Panc1 (cell line): ENCODE data around the gene PRKG1. TPM values are rescaled to one million over a fixed set of nuclear protein-coding genes. Genes with fewer than 3 reads are reported as not detected.

Experiments
- ATAC-seq: fragments of 200-7000 bp; cut with Tn5 transposase; 2 replicates; pipeline ENCODE4 v1.9.1; 2020; ENCODE audit warnings: mild to moderate bottlenecking, moderate library complexity
- BruUV-seq: library from RNA; stranded (reverse); fragments of 400-500 nt; replicated peaks from 2 replicates; lab custom pipeline; 2021; lab: Mats Ljungman, UMichigan
- CTCF ChIA-PET: fragments of 300-600 bp; sonication (Branson Sonifier 250); formaldehyde crosslinking; loops from one replicate; lab custom pipeline; 2022; ENCODE audit warnings: antibody characterized with exemption; lab: Charles Lee
- POLR2A ChIA-PET: fragments of 300-600 bp; sonication (Branson Sonifier 250); formaldehyde crosslinking; loops from one replicate; lab custom pipeline; 2022; ENCODE audit warnings: antibody characterized with exemption; lab: Charles Lee
- DNase-seq: peaks from one replicate; pipeline ENCODE4 v3.0.0-alpha.2; 2010; ENCODE audit warnings: low read depth, low spot score
- H3K27ac ChIP-seq: 2 replicates; pipeline ENCODE4 v1.5.1; 2011; ENCODE audit warnings: mild to moderate bottlenecking, low read length, inconsistent platforms
- H3K27me3 ChIP-seq: fragments of 200-500 bp; sonication (Bioruptor generic); 2 replicates; pipeline ENCODE4 v1.6.0; 2014; ENCODE audit warnings: low read length, inconsistent platforms; ENCODE audit not compliant: control insufficient read depth, insufficient read depth
- H3K36me3 ChIP-seq: fragments of 200-500 bp; sonication (Bioruptor generic); 2 replicates; pipeline ENCODE4 v1.5.1; 2014; ENCODE audit warnings: inconsistent platforms, mild to moderate bottlenecking, low read length, moderate library complexity; ENCODE audit not compliant: control insufficient read depth, insufficient read depth
- H3K4me1 ChIP-seq: 2 replicates; pipeline ENCODE4 v1.5.1; 2011; ENCODE audit warnings: inconsistent platforms, mild to moderate bottlenecking, low read length, moderate library complexity; ENCODE audit not compliant: control insufficient read depth, insufficient read depth
- H3K4me3 ChIP-seq, 2 experiments: 2 replicates each; pipeline ENCODE4 v1.5.1; 2011 to 2012; ENCODE audit warnings: low read depth in 2 of 2, low read length in 2 of 2, mild to moderate bottlenecking in 2 of 2, inconsistent platforms in 1 of 2, moderate library complexity in 1 of 2
- H3K9me3 ChIP-seq: fragments of 200-500 bp; sonication (Bioruptor generic); 2 replicates; pipeline ENCODE4 v1.5.1; 2014; ENCODE audit warnings: low read depth, mild to moderate bottlenecking, inconsistent platforms, low read length, moderate library complexity; ENCODE audit not compliant: control insufficient read depth, insufficient read depth
- CTCF ChIP-seq: fragments of 450-650 bp; IDR thresholded peaks from 2 replicates; pipeline ENCODE4 v1.5.1; 2017; ENCODE audit warnings: mild to moderate bottlenecking
- POLR2AphosphoS5 ChIP-seq: IDR thresholded peaks from 2 replicates; pipeline ENCODE4 v1.6.1; 2012; ENCODE audit warnings: mild to moderate bottlenecking, low read depth, low read length, moderate library complexity
- SIN3A ChIP-seq: IDR thresholded peaks from 2 replicates; pipeline ENCODE4 v1.6.1; 2012; ENCODE audit warnings: low read depth, mild to moderate bottlenecking, low read length, moderate library complexity, borderline replicate concordance; ENCODE audit not compliant: insufficient read depth
- TCF7L2 ChIP-seq: IDR thresholded peaks from 2 replicates; pipeline ENCODE4 v1.6.1; 2011; ENCODE audit warnings: mild to moderate bottlenecking, low read depth, low read length, inconsistent platforms
- in situ Hi-C: cut with HindIII; loops from 2 replicates; pipeline ENCODE4 v1.10.0; 2016; ENCODE audit warnings: low sequenced_read_pairs, low pct_unique_long_range_greater_than_20kb
- intact Hi-C: fragments of 100-400 bp; cut with micrococcal nuclease; formaldehyde crosslinking; loops from one replicate; pipeline ENCODE4 v1.10.0; 2022; ENCODE audit not compliant: unreplicated experiment
- total RNA-seq: library from RNA; stranded (reverse); gene quantifications from one replicate; pipeline ENCODE4 v1.2.1, GENCODE V29; 2021; ENCODE audit not compliant: unreplicated experiment
- TF ChIP-seq, protein P1 (sequence below), 2 experiments: IDR thresholded peaks; 2 replicates each; pipeline ENCODE4 v1.6.1; 2011 to 2012; ENCODE audit warnings: low read depth in 2 of 2, control low read depth in 1 of 2, low read length in 1 of 2, mild to moderate bottlenecking in 1 of 2, moderate library complexity in 1 of 2; ENCODE audit not compliant: insufficient read depth in 1 of 2

PRKG1 gene
- total RNA-seq, 1 experiment from 2014 or later, result 0.92 TPM

DNA sequence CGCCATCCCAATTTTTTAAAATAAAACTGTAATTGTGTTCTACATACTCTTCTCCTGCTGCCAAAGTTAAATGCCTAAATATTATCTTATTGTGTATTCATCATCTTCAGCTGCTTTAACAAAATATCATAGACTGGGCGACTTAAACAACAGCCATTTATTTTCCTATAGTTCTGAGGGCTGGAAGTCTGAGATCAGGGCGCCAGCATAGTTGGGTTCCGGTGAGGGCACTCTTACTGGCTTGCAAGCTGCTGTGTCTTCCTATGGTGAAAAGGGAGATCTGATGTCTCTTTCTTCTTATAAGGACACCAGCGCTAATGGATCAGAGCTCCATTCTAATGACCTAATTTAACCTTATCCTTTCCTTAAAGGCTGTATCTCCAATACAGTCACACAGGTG lies 594.8 kb downstream of the PRKG1 start:
- in situ Hi-C loops, result no loop called here
- Histone ChIP-seq H3K4me3 (no peak overlapping the region), H3K9me3 (peaks cover 5% of the 10 kb centered on the region; the same call in 1 of the 2 replicates), H3K27ac (no peak overlapping the region), H3K27me3 (no peaks in the 10 kb centered on the region), H3K36me3 (no peaks in the 10 kb centered on the region), H3K4me1 (no peaks in the 10 kb centered on the region)
- ChIA-PET POLR2A (no interaction called here), CTCF (no interaction called here)
- no peak for TF ChIP-seq CTCF
- TF ChIP-seq TCF7L2, result no peak
- TF ChIP-seq SIN3A, result no peak
- TF ChIP-seq, protein P1, sequence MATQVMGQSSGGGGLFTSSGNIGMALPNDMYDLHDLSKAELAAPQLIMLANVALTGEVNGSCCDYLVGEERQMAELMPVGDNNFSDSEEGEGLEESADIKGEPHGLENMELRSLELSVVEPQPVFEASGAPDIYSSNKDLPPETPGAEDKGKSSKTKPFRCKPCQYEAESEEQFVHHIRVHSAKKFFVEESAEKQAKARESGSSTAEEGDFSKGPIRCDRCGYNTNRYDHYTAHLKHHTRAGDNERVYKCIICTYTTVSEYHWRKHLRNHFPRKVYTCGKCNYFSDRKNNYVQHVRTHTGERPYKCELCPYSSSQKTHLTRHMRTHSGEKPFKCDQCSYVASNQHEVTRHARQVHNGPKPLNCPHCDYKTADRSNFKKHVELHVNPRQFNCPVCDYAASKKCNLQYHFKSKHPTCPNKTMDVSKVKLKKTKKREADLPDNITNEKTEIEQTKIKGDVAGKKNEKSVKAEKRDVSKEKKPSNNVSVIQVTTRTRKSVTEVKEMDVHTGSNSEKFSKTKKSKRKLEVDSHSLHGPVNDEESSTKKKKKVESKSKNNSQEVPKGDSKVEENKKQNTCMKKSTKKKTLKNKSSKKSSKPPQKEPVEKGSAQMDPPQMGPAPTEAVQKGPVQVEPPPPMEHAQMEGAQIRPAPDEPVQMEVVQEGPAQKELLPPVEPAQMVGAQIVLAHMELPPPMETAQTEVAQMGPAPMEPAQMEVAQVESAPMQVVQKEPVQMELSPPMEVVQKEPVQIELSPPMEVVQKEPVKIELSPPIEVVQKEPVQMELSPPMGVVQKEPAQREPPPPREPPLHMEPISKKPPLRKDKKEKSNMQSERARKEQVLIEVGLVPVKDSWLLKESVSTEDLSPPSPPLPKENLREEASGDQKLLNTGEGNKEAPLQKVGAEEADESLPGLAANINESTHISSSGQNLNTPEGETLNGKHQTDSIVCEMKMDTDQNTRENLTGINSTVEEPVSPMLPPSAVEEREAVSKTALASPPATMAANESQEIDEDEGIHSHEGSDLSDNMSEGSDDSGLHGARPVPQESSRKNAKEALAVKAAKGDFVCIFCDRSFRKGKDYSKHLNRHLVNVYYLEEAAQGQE (IDR thresholded peaks at IDR 0.05; ENCODE audit: insufficient read depth in 1 of 2, low read depth in 2 of 2, low read length in 1 of 2), result no peak
- TF ChIP-seq POLR2AphosphoS5, result no peak
- no TSS peak for BruUV-seq
- intact Hi-C loops, result no loop called here
- DNase-seq, result no peak
- ATAC-seq, result no peak

DNA sequence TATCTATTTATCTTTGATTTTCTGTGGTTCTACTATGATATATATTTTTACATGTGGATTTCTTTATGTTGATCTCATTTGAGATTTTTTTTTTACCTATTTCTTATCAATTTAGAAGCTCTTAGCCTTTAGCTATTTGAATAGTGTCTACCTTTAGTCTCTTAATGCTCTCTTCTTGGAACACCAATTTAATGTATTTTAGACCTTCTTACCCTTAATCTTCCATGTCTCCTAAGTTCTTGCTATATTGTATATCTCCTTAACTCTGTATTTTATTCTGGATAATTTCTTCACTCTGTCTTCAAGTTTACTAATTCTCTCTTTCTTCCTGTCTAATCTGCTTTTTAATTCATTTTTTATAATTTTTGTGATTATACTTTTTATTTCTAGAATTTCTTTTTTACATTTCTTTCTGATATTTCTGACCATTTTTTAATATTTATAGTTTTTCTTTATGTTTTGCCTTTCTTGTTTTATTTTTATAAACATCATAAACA lies 597.8 kb downstream of the PRKG1 start:
- ChIA-PET POLR2A (no interaction called here), CTCF (no interaction called here)
- Histone ChIP-seq H3K9me3 (peaks cover 5% of the 10 kb centered on the region; the same call in 1 of the 2 replicates), H3K27me3 (no peaks in the 10 kb centered on the region), H3K4me1 (no peaks in the 10 kb centered on the region), H3K27ac (no peak overlapping the region), H3K36me3 (no peaks in the 10 kb centered on the region), H3K4me3 (no peak overlapping the region)
- TF ChIP-seq CTCF, result no peak
- TF ChIP-seq, protein P1 (IDR thresholded peaks at IDR 0.05; ENCODE audit: insufficient read depth in 1 of 2, low read depth in 2 of 2, low read length in 1 of 2), result no peak
- TF ChIP-seq SIN3A, result no peak
- TF ChIP-seq POLR2AphosphoS5, result no peak
- no peak for TF ChIP-seq TCF7L2
- no peak for ATAC-seq
- no TSS peak for BruUV-seq
- intact Hi-C loops (no loop called here), in situ Hi-C loops (no loop called here)
- no peak for DNase-seq
